Activated naive CD8-positive, alpha-beta T cell (primary cell): ENCODE data around the gene ACOT12.
"Not testable (repeated sequence)": the region's sequence is repeated elsewhere in the genome, so short reads cannot be mapped to it uniquely, and the experiment has no call there.

Source experiments
- H3K27ac Mint-ChIP-seq: one replicate; pipeline ENCODE4 v1.8.0; 2021; ENCODE audit warnings: mixed read lengths
- H3K27me3 Mint-ChIP-seq: one replicate; pipeline ENCODE4 v1.8.0; 2021; ENCODE audit warnings: mixed read lengths
- H3K36me3 Mint-ChIP-seq: one replicate; pipeline ENCODE4 v1.8.0; 2021; ENCODE audit warnings: mixed read lengths
- H3K4me1 Mint-ChIP-seq: one replicate; pipeline ENCODE4 v1.8.0; 2021; ENCODE audit warnings: low read depth, mixed read lengths
- H3K4me3 Mint-ChIP-seq: one replicate; pipeline ENCODE4 v1.8.0; 2021; ENCODE audit warnings: mild to moderate bottlenecking, mixed read lengths
- H3K9me3 Mint-ChIP-seq: one replicate; pipeline ENCODE4 v1.8.0; 2021; ENCODE audit warnings: low read depth, mixed read lengths

Gene ACOT12

DNA sequence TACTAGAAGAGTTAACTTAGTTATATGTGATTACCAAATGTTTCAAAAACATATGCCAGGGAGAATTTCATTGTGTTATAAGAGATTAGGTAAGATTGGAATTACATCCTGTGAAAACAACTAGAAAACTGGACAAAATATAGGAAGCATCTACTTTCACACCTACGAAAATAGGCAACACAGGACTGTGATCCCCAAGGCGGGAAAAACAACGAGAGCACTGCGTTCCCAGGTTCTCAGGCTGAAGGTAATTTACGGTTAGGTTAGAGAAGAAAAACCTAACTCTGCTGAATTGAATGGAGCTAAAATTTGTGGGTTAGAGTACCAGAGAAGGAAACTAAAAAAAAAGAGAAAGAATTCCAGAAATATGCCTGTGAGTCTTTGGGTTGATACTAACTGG lies 28.4 kb downstream of the ACOT12 start:
- no peak overlapping the region for H3K27ac Mint-ChIP-seq
- no peak overlapping the region for H3K4me3 Mint-ChIP-seq
- no peaks in the 10 kb centered on the region for H3K9me3 Mint-ChIP-seq
- H3K36me3 Mint-ChIP-seq, result no peaks in the 10 kb centered on the region
- H3K4me1 Mint-ChIP-seq, result no peaks in the 10 kb centered on the region
- no peaks in the 10 kb centered on the region for H3K27me3 Mint-ChIP-seq

DNA sequence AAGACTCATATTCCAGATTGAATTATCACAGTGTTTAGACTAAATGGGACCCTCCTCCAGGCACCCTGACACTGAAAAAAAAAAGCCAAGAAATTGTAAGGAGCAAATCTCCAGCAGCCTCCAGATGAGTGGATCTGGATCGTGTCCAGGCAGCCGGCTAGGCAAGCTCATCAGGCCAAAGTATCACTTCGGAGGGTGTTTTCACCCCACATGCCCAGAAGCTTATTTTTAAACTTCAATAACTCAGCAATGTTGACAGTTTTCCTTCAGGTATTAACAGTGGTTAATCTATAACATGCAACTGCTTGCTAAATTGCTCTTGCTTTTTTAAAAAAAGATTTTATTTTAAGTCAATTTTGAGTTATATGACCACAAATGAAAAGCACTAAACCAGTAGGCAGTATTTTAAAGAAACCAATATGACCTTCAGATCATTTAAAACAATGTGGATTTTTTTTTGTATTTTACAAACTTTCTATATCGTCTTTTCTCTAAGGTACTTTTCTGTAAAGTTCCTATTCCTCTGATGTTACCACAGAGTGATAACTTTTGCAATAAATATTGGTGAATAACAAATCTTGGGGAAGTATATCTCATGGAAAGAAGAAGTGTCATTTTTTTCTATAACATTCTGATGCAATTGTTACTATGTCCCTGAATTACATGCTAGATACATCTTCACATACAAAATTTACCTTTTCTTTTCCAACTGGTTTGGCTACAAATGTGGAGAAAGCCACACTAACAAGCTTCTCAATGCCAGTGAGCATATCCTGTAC lies 30.7 kb downstream of the ACOT12 start:
- H3K9me3 Mint-ChIP-seq, result no peaks in the 10 kb centered on the region
- no peaks in the 10 kb centered on the region for H3K27me3 Mint-ChIP-seq
- no peaks in the 10 kb centered on the region for H3K4me1 Mint-ChIP-seq
- no peaks in the 10 kb centered on the region for H3K36me3 Mint-ChIP-seq
- H3K4me3 Mint-ChIP-seq, result no peak overlapping the region
- no peak overlapping the region for H3K27ac Mint-ChIP-seq

DNA sequence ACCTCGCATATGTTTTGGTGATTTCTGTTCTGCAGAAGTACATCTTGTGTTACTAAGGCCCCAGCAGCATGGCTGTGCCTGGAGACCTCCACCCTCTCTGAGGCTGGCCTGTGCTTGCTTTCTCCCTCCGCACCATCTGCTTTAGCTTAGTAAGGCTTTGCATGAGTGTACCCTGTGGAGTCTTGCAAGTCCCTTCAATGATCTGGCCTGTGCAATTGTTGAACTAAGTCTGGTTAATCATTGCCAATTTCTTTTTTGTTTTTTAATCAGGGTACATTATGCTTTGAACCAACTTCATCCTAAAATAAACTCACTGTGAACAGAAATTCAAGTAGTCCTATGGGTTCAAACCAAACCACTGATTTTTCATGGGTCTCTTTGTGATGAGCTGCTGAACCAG lies 32.3 kb downstream of the ACOT12 start:
- Mint-ChIP-seq H3K4me3 (no peak overlapping the region), H3K4me1 (no peaks in the 10 kb centered on the region), H3K36me3 (no peaks in the 10 kb centered on the region), H3K9me3 (no peaks in the 10 kb centered on the region), H3K27me3 (no peaks in the 10 kb centered on the region), H3K27ac (no peak overlapping the region)

GRCh38 chr5:81360640-81361039 lies 33.3 kb downstream of the ACOT12 start:
- Mint-ChIP-seq H3K27me3 (no peaks in the 10 kb centered on the region), H3K36me3 (no peaks in the 10 kb centered on the region), H3K27ac (no peak overlapping the region), H3K4me3 (no peak overlapping the region), H3K4me1 (no peaks in the 10 kb centered on the region), H3K9me3 (no peaks in the 10 kb centered on the region)

GRCh38 chr5:81359881-81360280 lies 34.1 kb downstream of the ACOT12 start:
- Mint-ChIP-seq H3K27me3 (no peaks in the 10 kb centered on the region), H3K4me3 (no peak overlapping the region), H3K4me1 (no peaks in the 10 kb centered on the region), H3K36me3 (no peaks in the 10 kb centered on the region), H3K27ac (no peak overlapping the region), H3K9me3 (no peaks in the 10 kb centered on the region)

GRCh38 chr5:81359108-81359507 lies 34.8 kb downstream of the ACOT12 start:
- Mint-ChIP-seq H3K27ac (no peak overlapping the region), H3K27me3 (no peaks in the 10 kb centered on the region), H3K36me3 (no peaks in the 10 kb centered on the region), H3K9me3 (no peaks in the 10 kb centered on the region), H3K4me1 (no peaks in the 10 kb centered on the region), H3K4me3 (no peak overlapping the region)

- Mint-ChIP-seq H3K9me3 (no peaks in the 10 kb centered on the region), H3K27me3 (no peaks in the 10 kb centered on the region), H3K4me1 (no peaks in the 10 kb centered on the region), H3K4me3 (no peak overlapping the region), H3K27ac (no peak overlapping the region), H3K36me3 (no peaks in the 10 kb centered on the region)
Measured at GRCh38 chr5:81355291-81356251, 38.4 kb downstream of the ACOT12 start.

DNA sequence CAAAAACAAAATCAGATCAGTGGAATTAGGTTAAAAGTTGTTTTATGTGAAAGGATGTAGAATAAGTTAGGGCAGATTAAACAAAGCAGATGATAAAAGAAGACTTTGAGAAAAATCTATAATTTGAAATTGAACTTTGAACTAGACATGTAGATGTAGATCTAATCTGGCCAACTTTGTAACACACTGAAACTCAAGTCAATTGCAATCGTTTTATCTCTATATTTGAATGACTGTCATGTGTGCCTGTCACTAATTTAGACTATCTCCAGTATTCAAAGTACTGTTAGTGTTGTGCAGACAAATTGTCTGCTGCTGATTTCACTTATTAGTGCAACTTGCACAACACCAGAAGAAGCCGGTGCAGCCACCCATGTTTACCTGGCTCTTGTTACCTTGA lies 39.8 kb downstream of the ACOT12 start:
- no peak overlapping the region for H3K4me3 Mint-ChIP-seq
- no peaks in the 10 kb centered on the region for H3K27me3 Mint-ChIP-seq
- no peak overlapping the region for H3K27ac Mint-ChIP-seq
- no peaks in the 10 kb centered on the region for H3K4me1 Mint-ChIP-seq
- no peaks in the 10 kb centered on the region for H3K9me3 Mint-ChIP-seq
- no peaks in the 10 kb centered on the region for H3K36me3 Mint-ChIP-seq

- Mint-ChIP-seq H3K36me3 (no peaks in the 10 kb centered on the region), H3K9me3 (no peaks in the 10 kb centered on the region), H3K27ac (no peak overlapping the region), H3K4me1 (no peaks in the 10 kb centered on the region), H3K4me3 (no peak overlapping the region), H3K27me3 (no peaks in the 10 kb centered on the region)
Measured at GRCh38 chr5:81353189-81353588, 40.7 kb downstream of the ACOT12 start.

- H3K4me3 Mint-ChIP-seq, result no peak overlapping the region
- H3K36me3 Mint-ChIP-seq, result no peaks in the 10 kb centered on the region
- H3K4me1 Mint-ChIP-seq, result no peaks in the 10 kb centered on the region
- H3K27ac Mint-ChIP-seq, result no peak overlapping the region
- no peaks in the 10 kb centered on the region for H3K9me3 Mint-ChIP-seq
- H3K27me3 Mint-ChIP-seq, result no peaks in the 10 kb centered on the region
Measured at GRCh38 chr5:81350507-81350906, 43.4 kb downstream of the ACOT12 start.

- no peaks in the 10 kb centered on the region for H3K4me1 Mint-ChIP-seq
- H3K4me3 Mint-ChIP-seq, result no peak overlapping the region
- no peaks in the 10 kb centered on the region for H3K9me3 Mint-ChIP-seq
- H3K27me3 Mint-ChIP-seq, result no peaks in the 10 kb centered on the region
- H3K27ac Mint-ChIP-seq, result no peak overlapping the region
- no peaks in the 10 kb centered on the region for H3K36me3 Mint-ChIP-seq
Measured at GRCh38 chr5:81349161-81349560, 44.8 kb downstream of the ACOT12 start.

DNA sequence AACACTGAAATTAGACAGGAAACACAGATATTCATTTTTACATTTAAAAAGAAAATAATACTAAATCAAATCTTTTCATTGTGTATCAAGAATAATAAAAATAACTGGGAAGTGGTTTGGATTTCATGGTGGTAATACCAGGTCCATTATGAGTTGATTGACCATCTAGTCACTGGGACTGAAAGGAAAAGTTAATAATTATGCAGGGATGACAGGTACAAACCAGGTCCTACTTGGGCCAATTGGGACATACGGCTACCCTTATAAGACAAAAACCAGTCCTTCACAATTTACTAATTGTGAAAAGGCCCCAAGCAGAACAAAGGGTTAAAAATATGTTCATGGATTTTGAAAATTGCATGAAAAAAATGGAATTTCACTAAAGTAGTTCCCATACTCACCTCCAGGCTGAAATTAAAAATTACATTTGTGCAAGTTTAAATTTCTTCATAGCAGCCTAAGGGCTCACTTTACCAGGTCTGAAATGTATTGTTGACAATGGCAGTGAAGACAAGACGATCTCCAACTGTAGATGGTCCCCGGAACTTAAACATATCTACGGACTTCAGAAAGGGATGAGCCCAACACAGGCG lies 48.4 kb downstream of the ACOT12 start:
- no peaks in the 10 kb centered on the region for H3K27me3 Mint-ChIP-seq
- no peaks in the 10 kb centered on the region for H3K9me3 Mint-ChIP-seq
- H3K36me3 Mint-ChIP-seq, result no peaks in the 10 kb centered on the region
- H3K4me1 Mint-ChIP-seq, result no peaks in the 10 kb centered on the region
- no peak overlapping the region for H3K27ac Mint-ChIP-seq
- no peak overlapping the region for H3K4me3 Mint-ChIP-seq

DNA sequence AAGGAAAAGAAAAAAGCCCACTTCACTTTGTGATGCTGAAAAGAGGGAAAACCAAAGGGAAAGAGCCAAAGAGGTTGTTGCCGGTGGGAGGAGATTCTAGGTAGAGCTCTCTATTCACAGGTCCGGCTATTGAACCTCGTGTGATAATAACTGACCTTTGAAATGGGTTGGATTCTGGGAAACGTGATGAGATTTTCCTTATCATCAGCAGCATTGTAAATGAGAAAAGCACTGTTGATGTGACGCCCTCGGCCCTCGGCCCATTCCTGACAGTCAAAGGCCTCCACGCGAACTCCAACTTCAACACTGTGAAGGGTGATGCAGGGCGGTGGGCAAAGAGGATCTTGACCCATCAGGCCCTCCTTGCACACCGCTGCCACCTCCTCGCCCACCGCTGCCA lies 49.2 kb downstream of the ACOT12 start:
- H3K36me3 Mint-ChIP-seq, result no peaks in the 10 kb centered on the region
- H3K27me3 Mint-ChIP-seq, result no peaks in the 10 kb centered on the region

DNA sequence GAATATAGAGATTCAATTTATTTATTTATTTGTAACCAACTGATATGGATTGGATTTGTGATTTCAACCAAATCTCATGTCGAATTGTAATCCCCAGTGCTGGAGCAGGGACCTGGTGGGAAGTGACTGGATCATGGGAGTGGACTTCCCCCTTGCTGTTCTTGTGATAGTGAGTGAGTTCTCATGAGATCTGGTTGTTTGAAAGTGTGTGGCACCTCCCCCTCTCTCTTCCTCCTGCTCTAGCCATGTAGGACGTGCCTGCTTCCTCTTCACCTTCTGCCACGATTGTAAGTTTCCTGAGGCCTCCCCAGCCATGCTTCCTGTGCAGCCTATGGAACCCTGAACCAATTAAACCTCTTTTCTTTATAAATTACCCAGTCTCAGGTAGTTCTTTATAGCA lies 55.7 kb downstream of the ACOT12 start:
- not testable (repeated sequence) for H3K27me3 Mint-ChIP-seq, H3K4me1 Mint-ChIP-seq, H3K9me3 Mint-ChIP-seq, H3K27ac Mint-ChIP-seq, H3K36me3 Mint-ChIP-seq, H3K4me3 Mint-ChIP-seq

More for the DNA sequence above, 49.2 kb downstream of the ACOT12 start:
- no peaks in the 10 kb centered on the region for H3K4me1 Mint-ChIP-seq
- H3K4me3 Mint-ChIP-seq, result no peak overlapping the region
- H3K27ac Mint-ChIP-seq, result no peak overlapping the region
- no peaks in the 10 kb centered on the region for H3K9me3 Mint-ChIP-seq

GRCh38 chr5:81337803-81338202 lies 56.1 kb downstream of the ACOT12 start:
- Mint-ChIP-seq H3K4me3 (no peak overlapping the region), H3K4me1 (no peaks in the 10 kb centered on the region), H3K9me3 (no peaks in the 10 kb centered on the region), H3K27ac (no peak overlapping the region), H3K36me3 (no peaks in the 10 kb centered on the region), H3K27me3 (no peaks in the 10 kb centered on the region)
